HepG2 (cell line): Measurements from ENCODE around the gene ZNF211. TPM values are rescaled to one million over a fixed set of nuclear protein-coding genes. Genes with fewer than 3 reads are reported as not detected.

Experiments used
- ATAC-seq: fragments of 200-7000 bp; cut with Tn5 transposase; 3 replicates; pipeline ENCODE4 v1.9.1; 2020; ENCODE audit warnings: mild to moderate bottlenecking, moderate library complexity
- BruUV-seq: library from RNA; stranded (reverse); fragments of 400-500 nt; replicated peaks from 2 replicates; lab custom pipeline; 2021; lab: Mats Ljungman, UMichigan
- CTCF ChIA-PET: fragments of 300-600 bp; formaldehyde crosslinking; extraction: SDS; loops from one replicate; lab custom pipeline; 2021; ENCODE audit warnings: low total read pairs, inconsistent platforms, low intra/inter-chr PET ratio; lab: Yijun Ruan, JAX
- POLR2A ChIA-PET: fragments of 350-600 bp; sonication (Branson Sonifier 250); formaldehyde crosslinking; loops from one replicate; lab custom pipeline; 2020; ENCODE audit warnings: antibody characterized with exemption, inconsistent platforms; lab: Yijun Ruan, JAX
- DNase-seq: peaks from one replicate; pipeline ENCODE4 v3.0.0-alpha.2; 2015; ENCODE audit warnings: low spot score
- FAIRE-seq: peaks from 3 replicates; lab custom pipeline; 2011; peaks lifted over from hg19 to GRCh38; lab: Jason Lieb, UNC
- H2AFZ ChIP-seq: one replicate; pipeline ENCODE4 v1.6.1; 2011; ENCODE audit warnings: low read length, inconsistent platforms
- H3K27ac ChIP-seq: fragments of 300-600 bp; 3 replicates; pipeline ENCODE4 v1.8.0; 2011; ENCODE audit warnings: mixed run types, mild to moderate bottlenecking, mixed read lengths, low read length, inconsistent platforms; ENCODE audit not compliant: insufficient read depth; ENCODE audit errors: extremely low read length
- H3K27me3 ChIP-seq, 2 experiments: fragments of 200-600 bp in 1 of 2; 2 replicates in 1 of 2; 3 replicates in 1 of 2; pipeline versions ENCODE4 v1.6.0 to v1.8.0; 2011; ENCODE audit warnings: low read length in 2 of 2, mild to moderate bottlenecking in 2 of 2, moderate library complexity in 2 of 2, inconsistent platforms in 1 of 2; ENCODE audit not compliant: insufficient read depth in 2 of 2, control insufficient read depth in 1 of 2
- H3K36me3 ChIP-seq, 2 experiments: fragments of 200-600 bp in 1 of 2; replicated peaks in 1 of 2; 2 replicates in 1 of 2; 3 replicates in 1 of 2; pipeline versions ENCODE4 v1.5.1 to v1.8.0; 2011; ENCODE audit warnings: low read length in 2 of 2, inconsistent platforms in 1 of 2; ENCODE audit not compliant: insufficient read depth in 2 of 2, control insufficient read depth in 1 of 2
- H3K4me1 ChIP-seq: 2 replicates; pipeline ENCODE4 v1.5.1; 2012; ENCODE audit warnings: low read length, inconsistent platforms; ENCODE audit not compliant: insufficient read depth
- H3K4me2 ChIP-seq: 2 replicates; pipeline ENCODE4 v1.6.0; 2011; ENCODE audit warnings: low read depth, low read length, inconsistent platforms
- H3K4me3 ChIP-seq, 3 experiments: fragments of 200-600 bp in 1 of 3; sonication (generic), shearing (Covaris generic) in 1 of 3; replicated peaks in 1 of 3; 2 replicates each; pipeline ENCODE4 v1.5.1; 2011 to 2016; ENCODE audit warnings: low read length in 3 of 3, inconsistent platforms in 2 of 3, low read depth in 2 of 3, mild to moderate bottlenecking in 2 of 3, control low read depth in 1 of 3, mixed read lengths in 1 of 3; ENCODE audit not compliant: insufficient read depth in 1 of 3
- H3K79me2 ChIP-seq: one replicate; pipeline ENCODE4 v1.6.1; 2011; ENCODE audit warnings: low read length, inconsistent platforms; ENCODE audit not compliant: insufficient read depth
- H3K9ac ChIP-seq: 2 replicates; pipeline ENCODE4 v1.6.0; 2011; ENCODE audit warnings: mild to moderate bottlenecking, low read depth, low read length, inconsistent platforms; ENCODE audit not compliant: insufficient read depth
- H3K9me3 ChIP-seq: 2 replicates; pipeline ENCODE4 v1.5.1; 2012; ENCODE audit warnings: mild to moderate bottlenecking, low read length
- H4K20me1 ChIP-seq: 2 replicates; pipeline ENCODE4 v1.6.0; 2011; ENCODE audit warnings: inconsistent platforms, mild to moderate bottlenecking, low read length, moderate library complexity; ENCODE audit not compliant: insufficient read depth
- NR2C2 ChIP-seq: sonication (generic); formaldehyde crosslinking; IDR thresholded peaks from 2 replicates; pipeline ENCODE4 v1.4.0; 2020; ENCODE audit warnings: missing genetic modification reagents, mild to moderate bottlenecking, moderate library complexity, borderline replicate concordance
- ZNF362 ChIP-seq: sonication (generic); formaldehyde crosslinking; IDR thresholded peaks from 2 replicates; pipeline ENCODE4 v1.4.0; 2020; ENCODE audit warnings: missing genetic modification reagents, mild to moderate bottlenecking, borderline replicate concordance
- WGBS: methylation state at CpG from one replicate; pipeline ENCODE4 v1.1.6; 2017; ENCODE audit warnings: low lambda C conversion rate; 5-methylcytosine and 5-hydroxymethylcytosine counted together
- in situ Hi-C: cut with HindIII; loops from 2 replicates; pipeline ENCODE4 v1.10.0; 2017; ENCODE audit warnings: low pct_unique_long_range_greater_than_20kb; ENCODE audit not compliant: extremely low pct_ligation_motif_present
- intact Hi-C: fragments of 100-400 bp; cut with micrococcal nuclease; formaldehyde crosslinking; loops from one replicate; pipeline ENCODE4 v1.10.0; 2022; ENCODE audit not compliant: unreplicated experiment
- polyA plus RNA-seq, 8 experiments: library from polyadenylated mRNA; depleted of rRNA in 3 of 8; stranded (reverse) in 7 of 8; unstranded in 1 of 8; fragments of >200 nt; fragmentation: Illumina TruSeq in 4 of 8; extraction: Trizol in 4 of 8; gene quantifications; 2 replicates each; pipeline versions ENCODE4 v1.2.1 to v1.2.3, GENCODE V29; 2011 to 2016; ENCODE audit warnings: low read depth in 4 of 8, missing spikeins in 1 of 8, mixed read lengths in 1 of 8; ENCODE audit not compliant: insufficient read depth in 1 of 8
- total RNA-seq, 5 experiments: library from RNA; depleted of rRNA; stranded (reverse); fragments of >200 nt; fragmentation: Illumina TruSeq; extraction: Trizol; gene quantifications; 2 replicates each; pipeline ENCODE4 v1.2.3, GENCODE V29; 2016; ENCODE audit warnings: low read depth in 1 of 5

The ZNF211 gene
- total and polyA plus RNA-seq, 2 of the 13 experiments (the other 11 are each of a cell fraction or from before 2014, with no cell fraction given): 9.9 to 11.2 TPM

GRCh38 chr19:57606931-57607330, 26.0 kb upstream of the ZNF211 start (continued):
- TF ChIP-seq NR2C2 (CRISPR knock-in tag): no peak

- no peak overlapping the region for H3K9ac ChIP-seq
Observed at GRCh38 chr19:57611113-57611512, 21.9 kb upstream of the ZNF211 start.

More at GRCh38 chr19:57611113-57611512, 21.9 kb upstream of the ZNF211 start:
- WGBS: 81% methylated on average over 4 of the region's 4 CpGs
- ChIA-PET CTCF (no interaction called here), POLR2A (no interaction called here)
- no peak overlapping the region for H3K4me2 ChIP-seq
- TF ChIP-seq ZNF362: no peak
- peaks cover 8% of the 10 kb centered on the region; the same call in 1 of the 2 replicates for H3K9me3 ChIP-seq
- no peaks in the 10 kb centered on the region for H4K20me1 ChIP-seq
- no peaks in the 10 kb centered on the region; a peak in 1 of 5 replicates for H3K27me3 ChIP-seq
- in situ Hi-C loops: no loop called here
- H3K79me2 ChIP-seq: peaks cover 21% of the 10 kb centered on the region
- H2AFZ ChIP-seq: no peak overlapping the region
- no peak overlapping the region for H3K4me3 ChIP-seq
- DNase-seq (no peak), ATAC-seq (no peak), FAIRE-seq (no peak)
- H3K36me3 ChIP-seq: peaks cover 5 to 14% of the 10 kb centered on the region in 2 experiments; a peak in 3 of 5 replicates
- intact Hi-C loops: no loop called here
- BruUV-seq: no TSS peak
- no peak overlapping the region for H3K27ac ChIP-seq
- peaks cover 20% of the 10 kb centered on the region for H3K4me1 ChIP-seq
